NCI-H2227 treated with DMSO at 0.1 percent for 48 hours (cell line): ENCODE results near the gene NFKB1.
"Not testable (repeated sequence)": the region's sequence is repeated elsewhere in the genome, so short reads cannot be mapped to it uniquely, and the experiment has no call there.

Experiments
- DNase-seq: peaks from one replicate; lab custom pipeline; 2025; lab: John Stamatoyannopoulos, UW

NFKB1 gene

DNA sequence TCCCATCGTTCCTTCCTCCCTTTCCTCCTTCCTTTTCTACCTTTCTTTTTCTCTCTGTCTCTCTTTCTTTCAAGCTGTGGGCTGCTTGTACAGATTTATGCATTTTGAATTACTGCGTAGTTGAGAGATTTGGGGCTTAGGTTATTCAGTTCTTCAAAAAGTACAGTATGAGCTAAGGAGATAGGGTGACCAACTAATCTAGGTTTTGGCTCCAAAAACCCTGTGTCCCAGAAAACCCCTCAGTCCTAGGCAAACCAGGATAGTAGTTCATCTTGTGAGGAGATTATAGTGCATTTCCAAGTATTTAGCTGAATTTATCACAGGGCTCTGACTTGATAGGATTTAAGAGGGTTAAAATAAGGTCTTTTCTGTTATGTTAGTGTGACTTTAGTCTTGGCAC, 64.5 kb downstream of the NFKB1 start:
- no peak for DNase-seq

DNA sequence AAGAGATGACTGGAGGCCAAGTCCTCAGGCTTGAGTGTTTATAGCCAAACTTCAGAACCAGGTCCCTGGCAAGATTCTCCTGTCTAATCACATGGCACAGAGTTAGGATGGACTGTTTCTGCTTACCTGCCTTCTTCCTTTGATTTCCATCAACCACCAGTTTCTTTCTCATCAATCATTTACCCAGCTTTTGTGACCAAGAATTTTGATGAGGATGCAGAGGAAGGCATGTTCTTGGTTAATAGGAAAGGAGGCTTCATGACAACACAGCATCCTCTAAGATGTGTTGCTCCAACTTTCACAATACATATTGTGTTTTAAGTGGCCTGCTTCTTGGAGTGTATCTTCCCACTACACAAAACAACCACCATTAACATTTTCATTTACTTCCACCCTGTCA, 65.3 kb downstream of the NFKB1 start:
- no peak for DNase-seq

GRCh38 chr4:102567427-102567826, 66.3 kb downstream of the NFKB1 start:
- DNase-seq: no peak

DNA sequence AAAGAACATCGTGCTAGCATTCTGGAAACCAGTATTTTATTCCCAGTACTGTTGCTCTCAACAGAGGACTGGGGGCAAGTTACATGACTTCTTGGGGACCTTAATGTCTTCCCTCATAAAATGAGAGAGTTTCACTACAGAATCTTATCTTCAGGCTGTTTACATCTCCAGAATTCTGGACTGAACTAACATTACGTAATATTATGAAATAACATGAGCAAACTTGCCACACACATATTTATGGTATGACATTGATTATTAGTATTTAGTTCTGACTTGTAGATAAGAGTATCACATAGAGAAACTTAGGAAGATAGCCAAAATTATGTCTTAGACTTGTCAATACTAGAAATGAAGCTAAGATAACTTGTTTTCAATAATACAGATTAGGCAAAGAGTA, 68.0 kb downstream of the NFKB1 start:
- no peak for DNase-seq

GRCh38 chr4:102570211-102570610, 69.1 kb downstream of the NFKB1 start:
- not testable (repeated sequence) for DNase-seq

DNA sequence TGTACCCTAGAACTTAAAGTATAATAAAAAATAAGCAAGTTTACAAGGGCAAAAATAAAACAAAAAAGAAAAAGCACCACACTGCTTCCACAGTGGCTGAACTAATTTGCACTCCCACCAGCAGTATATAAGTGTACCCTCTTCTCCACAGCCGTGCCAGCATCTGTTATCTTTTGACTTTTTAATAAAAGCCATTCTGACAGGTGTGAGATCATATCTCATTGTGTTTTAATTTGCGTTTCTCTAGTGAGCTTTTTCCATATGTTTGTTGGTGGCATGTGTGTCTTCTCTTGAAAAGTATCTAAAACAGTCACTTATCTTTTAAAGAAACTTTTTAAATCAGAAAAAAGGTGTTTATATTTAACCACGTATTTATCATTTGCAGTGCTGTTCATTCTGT, 71.3 kb downstream of the NFKB1 start:
- DNase-seq: no peak

DNA sequence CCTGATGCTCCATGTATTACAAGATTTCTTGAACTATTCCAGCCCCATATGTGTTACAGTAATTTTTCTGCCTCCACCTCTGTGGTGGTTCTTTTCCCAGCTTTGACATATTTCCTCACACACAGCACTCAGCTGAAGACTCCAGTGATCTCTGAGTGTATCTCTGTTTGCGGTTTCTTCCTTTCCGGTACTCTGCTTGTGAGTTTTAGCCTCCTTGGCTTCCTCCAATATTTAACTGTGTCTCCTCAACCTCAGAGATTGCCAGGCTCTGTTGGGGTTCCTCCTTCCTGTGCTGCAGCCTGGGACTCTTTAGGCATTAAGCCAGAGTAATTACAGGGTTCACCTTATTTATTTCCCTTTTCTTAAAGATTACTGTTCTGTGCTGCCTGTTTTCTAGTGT, 73.2 kb downstream of the NFKB1 start:
- no peak for DNase-seq

DNA sequence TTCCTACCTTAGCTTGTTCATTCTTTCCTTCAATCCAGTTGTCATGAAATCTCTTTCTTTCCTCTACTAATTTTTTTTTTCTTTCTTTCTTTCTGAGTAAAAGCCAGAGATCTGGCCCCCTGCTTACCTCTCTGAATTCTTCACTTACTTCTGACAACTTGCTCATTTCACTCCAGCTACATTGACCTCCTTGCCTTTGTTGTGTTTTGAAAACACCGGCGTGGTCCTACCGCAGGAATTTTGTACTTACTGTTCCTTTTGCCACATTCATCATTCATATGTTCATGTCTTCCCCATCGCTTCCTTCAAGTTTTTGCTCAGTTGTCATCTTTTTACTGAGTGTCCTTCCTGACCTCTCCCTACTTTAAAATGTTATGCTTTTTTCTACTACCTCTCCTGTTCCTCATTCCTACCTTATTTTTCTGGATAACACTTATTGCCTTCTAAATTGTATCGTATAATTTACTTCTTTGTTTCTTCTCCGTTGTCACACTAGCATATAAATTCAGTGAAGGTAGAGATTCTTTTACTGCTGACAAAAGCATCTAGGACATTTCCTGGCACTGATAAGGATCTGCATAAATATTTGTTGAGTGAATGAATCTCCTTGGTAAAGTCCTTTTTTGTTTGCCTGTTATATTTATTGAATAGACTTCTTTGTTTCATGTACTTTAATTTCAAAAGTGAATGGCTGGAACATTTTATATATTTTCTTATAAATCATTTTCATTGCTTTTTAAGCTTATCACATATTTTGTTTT, 74.4 kb downstream of the NFKB1 start:
- DNase-seq: no peak

DNA sequence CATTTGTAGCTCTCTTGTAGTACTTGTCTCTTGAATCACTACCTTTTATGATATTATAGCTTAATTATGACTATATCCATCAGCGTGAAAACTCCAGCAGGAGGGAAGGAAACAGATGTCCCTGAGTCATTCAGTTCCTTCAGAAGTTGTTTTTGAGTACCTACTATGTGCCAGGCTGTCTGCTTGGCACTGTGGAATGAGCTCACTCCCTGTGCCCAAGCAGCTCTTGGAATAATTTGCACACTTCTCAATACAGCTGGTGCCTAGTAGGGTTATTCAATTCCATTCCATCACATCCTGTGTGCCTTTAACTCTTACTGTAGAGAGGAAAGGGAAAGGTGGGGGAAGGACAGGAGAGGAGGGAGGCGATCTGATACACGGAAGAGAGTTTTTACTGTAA, 77.1 kb downstream of the NFKB1 start:
- no peak for DNase-seq

DNA sequence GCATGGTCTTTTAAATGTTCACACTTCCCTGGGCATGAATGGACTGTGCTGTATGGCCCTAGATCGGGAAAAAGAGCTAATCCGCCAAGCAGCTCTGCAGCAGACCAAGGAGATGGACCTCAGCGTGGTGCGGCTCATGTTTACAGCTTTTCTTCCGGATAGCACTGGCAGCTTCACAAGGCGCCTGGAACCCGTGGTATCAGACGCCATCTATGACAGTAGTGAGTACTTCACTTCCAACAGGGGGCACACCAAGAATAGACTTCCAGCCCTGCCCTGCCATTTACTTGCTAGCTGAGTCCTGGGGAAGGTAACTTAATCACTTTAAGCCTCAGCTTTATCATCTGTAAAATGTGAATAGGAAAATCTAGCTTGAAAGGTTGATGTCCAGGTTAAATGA, 77.7 kb downstream of the NFKB1 start:
- no peak for DNase-seq

DNA sequence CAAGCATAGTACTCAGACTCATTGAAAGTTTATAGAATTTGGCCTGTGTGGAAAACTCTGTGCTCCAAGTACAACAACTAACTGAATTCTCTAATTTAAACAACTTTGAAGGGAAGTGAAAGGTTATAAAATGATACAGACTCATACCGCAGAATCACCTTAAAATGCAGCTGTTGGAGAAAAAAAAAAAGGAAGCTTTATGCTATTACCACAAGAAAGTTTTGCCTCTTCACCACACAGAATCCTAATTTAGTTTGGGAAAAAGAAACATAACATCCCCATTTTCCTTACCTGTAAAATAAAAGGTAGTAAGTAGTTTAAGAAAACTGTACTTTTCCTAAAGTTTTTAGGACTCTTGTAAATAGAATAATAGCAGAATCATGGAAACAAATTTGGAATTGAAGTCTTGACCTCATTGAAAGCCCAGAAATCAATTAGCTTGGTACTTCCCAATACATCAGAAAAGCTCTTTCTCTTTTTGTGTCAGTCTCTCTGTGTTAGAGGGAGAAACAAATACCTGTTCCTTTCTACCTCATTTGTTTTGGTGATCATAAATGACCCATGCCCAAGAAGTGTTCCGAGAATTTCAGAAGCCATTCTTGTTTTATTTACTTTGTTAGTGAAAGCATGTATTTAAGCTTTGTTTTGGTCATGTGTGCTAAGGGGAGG, 78.8 kb downstream of the NFKB1 start:
- DNase-seq: no peak

- no peak for DNase-seq
Observed at GRCh38 chr4:102580463-102580842, 79.3 kb downstream of the NFKB1 start.

DNA sequence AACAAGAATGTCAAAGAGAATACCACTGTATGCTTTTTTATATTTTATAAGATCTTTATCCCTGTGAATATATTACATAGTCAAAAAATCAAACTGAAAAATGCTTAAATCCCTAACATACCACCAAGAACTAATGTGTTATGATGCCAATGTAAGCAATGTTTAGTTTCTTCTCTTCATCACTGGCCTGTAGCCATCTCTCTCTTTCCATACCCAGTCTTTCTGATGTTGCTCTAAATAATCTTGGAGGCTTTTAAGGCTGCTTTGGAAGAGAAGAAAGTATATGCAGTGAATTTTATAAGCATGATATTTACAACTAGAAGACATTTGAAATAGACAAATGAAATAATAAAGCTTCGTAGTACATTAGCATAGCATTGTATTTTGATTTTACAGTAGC, 82.9 kb downstream of the NFKB1 start:
- DNase-seq: no peak

DNA sequence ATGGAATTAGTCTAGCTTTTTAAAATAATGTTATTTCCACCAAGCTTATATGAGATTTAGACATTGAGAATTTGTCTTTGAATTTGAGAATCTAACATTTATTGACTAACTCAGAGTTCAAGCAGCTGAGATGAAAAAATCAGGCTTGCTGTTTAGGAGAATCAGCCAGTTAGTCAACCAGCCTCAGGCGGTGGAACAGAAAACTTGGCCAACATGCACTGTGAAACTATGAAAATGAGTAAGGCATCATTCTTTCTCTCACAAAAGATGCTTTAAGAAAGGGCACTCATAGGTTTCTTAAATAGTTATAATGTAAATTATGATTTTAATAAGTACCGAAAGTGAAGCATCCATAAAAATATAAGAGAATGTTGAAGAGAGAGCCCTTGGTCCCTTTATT, 84.2 kb downstream of the NFKB1 start:
- no peak for DNase-seq

GRCh38 chr4:102586002-102586643, 85.0 kb downstream of the NFKB1 start:
- no peak for DNase-seq

- no peak for DNase-seq
Observed at GRCh38 chr4:102586644-102587021, 85.5 kb downstream of the NFKB1 start.

DNA sequence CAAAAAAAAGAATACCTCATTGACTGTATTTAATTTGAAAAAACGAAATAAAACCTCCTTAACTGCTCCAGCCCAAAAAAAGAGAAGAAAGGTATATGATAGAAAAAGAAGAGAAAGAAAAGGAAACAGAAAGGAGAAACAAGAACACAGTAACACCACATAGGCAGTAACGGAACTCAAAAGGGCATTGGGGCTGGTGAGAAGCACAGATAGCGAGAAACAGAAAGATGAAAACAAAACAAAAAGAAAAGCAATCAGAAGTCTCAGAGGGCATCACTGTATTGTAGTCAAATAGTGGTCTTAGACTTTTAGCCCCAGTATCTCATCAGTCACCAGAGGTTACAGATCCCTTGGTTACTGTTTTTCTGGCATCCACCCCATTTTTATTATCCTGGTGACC, 88.6 kb downstream of the NFKB1 start:
- DNase-seq: no peak

DNA sequence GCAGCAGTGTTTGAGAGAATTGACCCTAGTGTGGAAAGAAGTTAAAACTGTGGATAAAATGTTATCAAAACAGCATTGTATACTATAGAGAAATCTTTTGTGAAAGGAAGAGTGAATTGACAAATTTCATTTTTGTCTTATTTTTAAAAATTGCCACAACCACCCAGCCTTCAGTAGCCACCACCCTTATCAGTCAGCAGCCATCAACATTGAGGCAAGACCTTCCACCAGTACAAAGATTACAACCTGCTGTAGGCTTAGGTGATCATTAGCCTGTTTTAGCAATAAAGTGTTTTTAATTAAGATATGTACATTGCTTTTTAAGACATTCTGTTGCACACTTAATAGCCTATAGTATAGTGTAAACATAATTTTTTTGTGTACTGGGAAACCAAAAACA, 91.1 kb downstream of the NFKB1 start:
- DNase-seq: no peak

DNA sequence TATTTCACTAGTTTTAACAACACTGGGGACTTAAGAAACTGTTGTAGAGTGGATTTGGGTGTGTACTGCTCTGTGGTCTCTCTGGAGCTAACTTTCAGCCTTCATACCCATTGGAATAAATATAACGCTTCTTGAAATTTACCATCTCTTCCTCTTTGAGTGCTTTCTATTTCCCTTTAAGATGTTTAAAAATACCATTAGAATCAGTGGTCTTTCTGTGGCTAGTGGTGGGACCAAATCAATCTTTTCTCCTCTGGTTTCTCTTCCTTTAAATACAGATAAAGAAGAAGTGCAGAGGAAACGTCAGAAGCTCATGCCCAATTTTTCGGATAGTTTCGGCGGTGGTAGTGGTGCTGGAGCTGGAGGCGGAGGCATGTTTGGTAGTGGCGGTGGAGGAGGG, 92.0 kb downstream of the NFKB1 start:
- no peak for DNase-seq

- DNase-seq: no peak
Observed at GRCh38 chr4:102594000-102594399, 92.8 kb downstream of the NFKB1 start.

DNA sequence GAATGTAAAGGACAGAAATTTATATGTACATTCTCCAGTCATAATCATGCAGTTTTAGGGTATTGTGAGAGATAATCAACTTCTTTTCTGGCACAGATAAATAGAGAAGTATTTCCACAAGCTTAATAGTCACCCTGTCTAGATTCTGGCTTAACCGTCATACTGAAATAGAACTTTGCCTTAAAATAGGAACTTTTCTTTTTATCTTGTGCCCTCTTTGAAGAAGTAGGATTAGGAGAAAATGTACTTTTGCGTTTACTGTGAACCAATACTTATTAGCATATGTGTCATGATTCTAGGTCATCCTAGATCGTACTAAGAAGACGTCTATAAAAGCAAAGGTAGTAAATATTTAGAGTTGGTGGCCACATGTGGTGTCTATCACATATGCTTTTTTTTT, 95.4 kb downstream of the NFKB1 start:
- no peak for DNase-seq

GRCh38 chr4:102598086-102598761, 97.1 kb downstream of the NFKB1 start:
- DNase-seq: no peak
